Measurements from ENCODE around the gene AGRN.
"Not testable (repeated sequence)": the region's sequence is repeated elsewhere in the genome, so short reads cannot be mapped to it uniquely, and the experiment has no call there.

AGRN gene

DNA sequence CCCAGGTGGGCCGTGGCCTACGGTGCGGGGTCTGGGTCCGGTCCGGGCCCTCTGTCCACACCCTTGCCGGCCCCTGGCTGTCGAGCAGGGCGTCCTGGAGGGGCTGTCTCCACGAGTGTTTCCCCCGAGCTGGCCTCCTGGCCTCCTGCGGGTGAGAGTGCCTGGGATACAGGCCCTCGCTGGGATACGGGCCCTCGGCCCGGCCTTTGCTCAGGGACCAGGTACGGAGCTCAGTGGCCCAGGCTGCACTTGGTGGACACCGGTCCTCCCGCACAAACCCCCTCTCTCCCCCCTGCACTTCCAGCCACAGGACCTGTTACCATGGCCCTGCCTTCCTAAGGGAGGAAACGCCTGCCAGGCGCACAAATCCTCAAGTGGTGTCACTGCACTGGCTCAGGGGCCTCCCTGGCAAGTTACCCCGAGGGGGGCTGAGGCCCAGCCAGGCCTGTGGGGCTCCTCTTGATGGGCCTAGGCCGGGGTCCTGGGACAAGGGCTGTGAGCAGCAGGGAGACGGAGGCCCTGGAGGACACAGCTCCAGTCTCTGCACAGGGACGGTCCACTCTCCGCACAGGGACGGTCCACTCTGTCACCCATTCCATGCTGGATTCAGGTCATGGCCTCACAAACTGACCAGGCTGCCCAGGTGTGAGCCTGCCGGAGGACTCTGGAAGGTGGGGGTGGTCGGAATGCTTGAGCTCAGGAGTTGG lies 72.4 kb downstream of the AGRN start:
- DNase-seq (ENCODE audit: low spot score): peak; percentile 7

DNA sequence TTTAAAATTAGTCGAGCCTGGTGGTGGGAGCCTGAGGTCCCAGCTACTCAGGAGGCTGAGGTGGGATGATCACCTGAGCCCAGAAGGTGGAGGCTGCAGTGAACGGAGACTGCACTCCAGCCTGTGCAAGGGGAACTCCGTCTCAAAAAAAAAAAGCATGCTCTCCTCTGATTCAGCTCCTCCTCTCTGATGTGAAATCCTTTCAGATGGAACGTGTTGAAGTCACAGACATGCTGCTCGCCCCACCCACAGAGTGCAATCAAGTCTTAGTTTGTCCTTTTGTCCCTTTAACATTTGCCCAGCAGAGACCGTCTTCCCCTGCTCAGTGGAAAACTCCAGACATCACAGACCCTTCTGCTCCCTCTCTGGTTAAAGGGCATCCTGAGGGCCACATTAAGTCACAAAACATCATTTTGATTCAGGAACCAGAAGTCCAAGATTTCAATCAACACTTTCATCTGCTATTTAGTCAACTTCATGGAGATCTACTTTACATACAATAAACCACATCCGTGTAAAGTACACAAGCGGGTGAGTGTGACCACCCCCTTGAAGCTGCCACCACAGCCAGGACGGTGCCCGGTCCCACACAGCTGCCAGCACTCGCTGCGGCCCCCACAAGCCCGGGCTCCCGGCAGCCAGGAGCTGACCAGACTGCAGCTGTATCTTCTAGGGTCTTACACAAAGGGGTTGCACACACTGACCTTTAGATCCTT lies 73.1 kb downstream of the AGRN start:
- peak; percentile 14 for DNase-seq (ENCODE audit: low spot score)

GRCh38 chr1:1093610-1093943 lies 73.7 kb downstream of the AGRN start:
- no peak for DNase-seq (ENCODE audit: low spot score)

DNA sequence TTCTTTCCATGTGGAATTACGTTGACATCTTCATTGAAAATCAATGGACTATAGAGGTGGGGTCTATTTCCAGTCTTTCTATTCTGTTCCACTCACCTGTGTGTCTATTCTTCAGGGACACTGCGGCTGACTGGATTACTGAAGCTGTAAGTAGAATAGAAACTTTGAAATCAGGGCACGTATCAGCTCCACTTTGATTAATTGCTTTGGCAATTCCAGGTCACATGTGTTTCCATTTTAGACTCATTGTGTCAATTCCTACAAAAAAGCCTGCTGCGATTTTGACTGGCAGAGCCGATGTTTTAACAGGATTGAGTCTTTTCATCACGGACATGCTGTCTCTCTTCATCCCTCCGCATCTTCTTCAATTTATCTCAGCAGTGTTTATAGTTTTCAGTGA lies 75.1 kb downstream of the AGRN start:
- DNase-seq (ENCODE audit: low spot score): no peak

GRCh38 chr1:1096136-1096535 lies 76.2 kb downstream of the AGRN start:
- DNase-seq (ENCODE audit: low spot score): not testable (repeated sequence)

DNA sequence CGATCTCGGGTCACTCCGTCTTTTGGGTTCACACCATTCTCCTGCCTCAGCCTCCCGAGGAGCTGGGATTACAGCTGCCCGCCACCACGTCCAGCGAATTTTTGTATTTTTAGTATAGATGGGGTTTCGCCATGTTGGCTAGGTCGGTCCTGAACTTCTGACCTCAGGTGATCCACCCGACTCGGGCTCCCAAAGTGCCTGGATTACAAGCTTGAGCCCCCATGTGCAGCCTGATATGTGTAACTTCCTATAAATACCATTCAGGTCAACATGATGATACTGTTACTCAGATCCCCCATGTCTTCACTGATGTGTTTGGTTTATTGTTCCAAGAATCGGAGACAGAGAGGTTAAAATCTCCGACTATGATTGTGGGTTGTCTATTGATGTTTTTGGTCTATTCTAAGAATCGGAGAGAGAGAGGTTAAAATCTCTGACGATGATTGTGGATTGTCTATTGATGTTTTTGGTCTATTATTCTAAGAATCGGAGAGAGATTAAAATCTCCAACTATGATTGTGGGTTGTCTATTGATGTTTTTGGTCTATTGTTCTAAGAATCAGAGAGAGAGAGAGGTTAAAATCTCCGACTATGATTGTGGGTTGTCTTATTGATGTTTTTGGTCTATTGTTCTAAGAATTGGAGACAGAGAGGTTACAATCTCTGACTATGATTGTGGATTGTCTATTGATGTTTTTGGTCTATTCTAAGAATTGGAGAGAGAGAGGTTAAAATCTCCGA lies 78.9 kb downstream of the AGRN start:
- DNase-seq (ENCODE audit: low spot score): no peak

DNA sequence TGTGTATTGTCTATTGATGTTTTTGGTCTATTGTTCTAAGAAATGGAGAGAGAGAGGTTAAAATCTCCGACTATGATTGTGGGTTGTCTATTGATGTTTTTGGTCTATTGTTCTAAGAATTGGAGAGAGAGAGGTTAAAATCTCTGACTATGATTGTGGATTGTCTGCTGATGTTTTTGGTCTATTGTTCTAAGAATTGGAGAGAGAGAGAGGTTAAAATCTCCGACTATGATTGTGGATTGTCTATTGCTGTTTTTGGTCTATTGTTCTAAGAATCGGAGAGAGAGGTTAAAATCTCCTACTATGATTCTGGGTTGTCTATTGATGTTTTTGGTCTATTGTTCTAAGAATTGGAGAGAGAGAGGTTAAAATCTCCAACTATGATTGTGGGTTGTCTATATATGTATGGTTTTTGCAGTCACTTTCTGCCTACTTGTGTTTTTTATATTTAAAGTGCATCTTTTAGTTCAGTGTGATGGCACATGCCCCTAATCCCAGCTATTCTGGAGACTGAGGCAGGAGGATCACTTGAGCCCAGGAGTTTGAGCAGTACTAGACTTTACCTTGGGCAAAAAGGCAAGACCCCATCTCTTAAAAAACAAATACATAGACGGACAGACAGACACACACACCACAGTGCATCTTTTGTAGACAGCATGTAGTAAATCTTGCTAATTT lies 79.7 kb downstream of the AGRN start:
- no peak for DNase-seq (ENCODE audit: low spot score)

DNA sequence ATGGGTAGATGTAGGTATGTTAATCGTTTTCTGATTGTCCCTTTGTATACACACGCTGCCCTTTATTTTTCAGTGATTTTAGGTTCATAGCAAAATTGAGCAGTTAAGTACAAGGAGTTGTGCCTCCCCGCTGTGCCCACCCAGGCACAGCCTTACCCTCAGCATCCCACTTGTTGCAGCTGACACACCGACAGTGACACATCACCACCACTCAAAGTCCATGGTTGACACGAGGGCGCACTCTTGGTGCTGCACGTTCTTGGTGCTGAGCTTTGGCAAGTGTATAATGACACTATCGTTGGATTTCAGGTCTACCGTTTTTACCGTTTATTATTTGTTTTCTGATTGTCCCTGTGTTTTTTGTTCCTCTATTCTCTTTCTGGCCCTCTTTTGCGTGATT lies 80.4 kb downstream of the AGRN start:
- DNase-seq (ENCODE audit: low spot score): no peak

GRCh38 chr1:1101503-1101902 lies 81.6 kb downstream of the AGRN start:
- DNase-seq (ENCODE audit: low spot score): no peak

- DNase-seq (ENCODE audit: low spot score): not testable (repeated sequence)
These were observed 84.2 kb downstream of the AGRN start for GRCh38 chr1:1104152-1104551.

Data from AG20443 (cell line).